ENCODE measurements around the gene FAM193B.

DNA sequence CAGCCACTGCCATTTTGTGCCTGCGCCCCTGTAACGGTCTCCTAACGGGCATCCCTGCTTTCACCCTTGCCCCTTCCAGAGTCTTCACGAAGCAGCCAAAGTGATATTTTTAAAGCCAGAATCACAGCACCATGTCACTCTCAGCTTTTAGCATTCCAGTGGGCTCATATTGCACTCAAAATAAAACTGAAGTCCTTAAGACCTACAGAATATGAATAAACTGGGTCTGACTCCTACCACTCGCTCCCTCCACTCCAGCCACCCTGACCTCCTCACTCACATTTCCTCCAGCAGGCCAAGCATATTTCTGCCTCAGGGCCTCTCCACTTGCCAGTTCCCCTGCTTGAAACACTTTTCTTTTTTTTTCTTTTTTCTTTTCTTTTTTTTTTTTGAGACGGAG, 54.5 kb downstream of the FAM193B start:
- TF ChIP-seq TAF1 (IDR thresholded peaks at IDR 0.05; ENCODE audit: borderline replicate concordance, low read depth, low read length): no peak
- no peak for TF ChIP-seq POLR2A (IDR thresholded peaks at IDR 0.05; ENCODE audit: low read depth, low read length)
- TF ChIP-seq POLR2AphosphoS5 (IDR thresholded peaks at IDR 0.05; ENCODE audit: low read depth, low read length): no peak
